Erythroblast (primary cell): ENCODE data around the gene ZNF680.

ENCODE experiments used
- GATA1 ChIP-seq: IDR thresholded peaks from 2 replicates; pipeline ENCODE4 v1.6.1; 2011; ENCODE audit warnings: low read depth, mild to moderate bottlenecking, control low read depth, low read length, moderate library complexity
- POLR2A ChIP-seq: IDR thresholded peaks from 2 replicates; pipeline ENCODE4 v1.6.1; 2011; ENCODE audit warnings: mild to moderate bottlenecking, low read length

DNA sequence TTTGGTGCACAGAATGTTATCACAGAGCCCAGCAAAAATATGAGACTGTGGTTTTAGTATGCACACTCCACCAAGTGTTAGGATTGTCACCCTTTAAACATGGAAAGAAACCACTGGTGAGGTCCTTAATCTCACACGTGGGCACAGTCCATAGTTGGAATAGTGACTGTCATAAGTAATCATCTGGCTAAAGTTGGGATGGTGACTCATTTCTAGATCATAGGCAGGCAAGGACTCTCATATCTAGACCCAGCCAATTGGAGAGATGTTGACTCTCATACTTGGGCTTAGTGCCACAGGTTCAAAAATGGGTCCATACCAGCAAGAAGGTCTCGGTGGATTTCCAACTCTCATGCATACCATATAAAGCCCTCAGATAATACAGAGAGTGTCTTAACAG lies 39.6 kb upstream of the ZNF680 start:
- TF ChIP-seq POLR2A, result no peak
- no peak for TF ChIP-seq GATA1
